Calu3 (cell line): ENCODE data around the gene MYOF. TPM values are rescaled to one million over a fixed set of nuclear protein-coding genes. Genes with fewer than 3 reads are reported as not detected.

ENCODE experiments used
- BruUV-seq: library from RNA; stranded (reverse); fragments of 400-500 nt; replicated peaks from 2 replicates; lab custom pipeline; 2021; lab: Mats Ljungman, UMichigan
- CTCF ChIA-PET: fragments of 300-600 bp; sonication (Branson Sonifier 250); formaldehyde crosslinking; loops from one replicate; lab custom pipeline; 2022; ENCODE audit warnings: antibody characterized with exemption; lab: Charles Lee
- DNase-seq: peaks from one replicate; pipeline ENCODE4 v3.0.0; 2022
- H3K27ac Mint-ChIP-seq: one replicate; pipeline ENCODE4 v1.8.0; 2022; ENCODE audit warnings: mixed read lengths; ENCODE audit not compliant: unreplicated experiment
- H3K27me3 Mint-ChIP-seq: one replicate; pipeline ENCODE4 v1.8.0; 2022; ENCODE audit warnings: mixed read lengths; ENCODE audit not compliant: unreplicated experiment
- H3K36me3 Mint-ChIP-seq: one replicate; pipeline ENCODE4 v1.8.0; 2022; ENCODE audit warnings: mild to moderate bottlenecking, moderate library complexity, mixed read lengths; ENCODE audit not compliant: insufficient read depth, unreplicated experiment
- H3K4me1 Mint-ChIP-seq: one replicate; pipeline ENCODE4 v1.8.0; 2022; ENCODE audit warnings: mild to moderate bottlenecking, low read depth, mixed read lengths; ENCODE audit not compliant: unreplicated experiment
- H3K4me3 Mint-ChIP-seq: one replicate; pipeline ENCODE4 v1.8.0; 2022; ENCODE audit warnings: mild to moderate bottlenecking, low read depth, moderate library complexity, mixed read lengths; ENCODE audit not compliant: unreplicated experiment
- H3K9me3 Mint-ChIP-seq: one replicate; pipeline ENCODE4 v1.8.0; 2022; ENCODE audit warnings: low read depth, mixed read lengths; ENCODE audit not compliant: unreplicated experiment
- intact Hi-C: fragments of 100-400 bp; cut with micrococcal nuclease; formaldehyde crosslinking; loops from one replicate; pipeline ENCODE4 v1.10.0; 2022; ENCODE audit not compliant: unreplicated experiment
- total RNA-seq: library from RNA; stranded (reverse); gene quantifications from 2 replicates; pipeline ENCODE4 v1.2.3, GENCODE V29; 2022
- TF ChIP-seq, protein P1 (sequence below): fragments of 200-600 bp; IDR thresholded peaks from one replicate; pipeline ENCODE4 v1.8.0; 2022; ENCODE audit warnings: antibody characterized with exemption; ENCODE audit not compliant: unreplicated experiment

MYOF gene
- total RNA-seq, 1 experiment from 2014 or later = 474 TPM

GRCh38 chr10:93269281-93269680, 212.9 kb downstream of the MYOF start:
- intact Hi-C loops = no loop called here
- H3K9me3 Mint-ChIP-seq = peaks cover 2% of the 10 kb centered on the region
- no peak overlapping the region for H3K4me3 Mint-ChIP-seq
- CTCF ChIA-PET = no interaction called here
- no peak for DNase-seq
- TF ChIP-seq, protein P1, sequence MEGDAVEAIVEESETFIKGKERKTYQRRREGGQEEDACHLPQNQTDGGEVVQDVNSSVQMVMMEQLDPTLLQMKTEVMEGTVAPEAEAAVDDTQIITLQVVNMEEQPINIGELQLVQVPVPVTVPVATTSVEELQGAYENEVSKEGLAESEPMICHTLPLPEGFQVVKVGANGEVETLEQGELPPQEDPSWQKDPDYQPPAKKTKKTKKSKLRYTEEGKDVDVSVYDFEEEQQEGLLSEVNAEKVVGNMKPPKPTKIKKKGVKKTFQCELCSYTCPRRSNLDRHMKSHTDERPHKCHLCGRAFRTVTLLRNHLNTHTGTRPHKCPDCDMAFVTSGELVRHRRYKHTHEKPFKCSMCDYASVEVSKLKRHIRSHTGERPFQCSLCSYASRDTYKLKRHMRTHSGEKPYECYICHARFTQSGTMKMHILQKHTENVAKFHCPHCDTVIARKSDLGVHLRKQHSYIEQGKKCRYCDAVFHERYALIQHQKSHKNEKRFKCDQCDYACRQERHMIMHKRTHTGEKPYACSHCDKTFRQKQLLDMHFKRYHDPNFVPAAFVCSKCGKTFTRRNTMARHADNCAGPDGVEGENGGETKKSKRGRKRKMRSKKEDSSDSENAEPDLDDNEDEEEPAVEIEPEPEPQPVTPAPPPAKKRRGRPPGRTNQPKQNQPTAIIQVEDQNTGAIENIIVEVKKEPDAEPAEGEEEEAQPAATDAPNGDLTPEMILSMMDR = no peak
- H3K36me3 Mint-ChIP-seq = no peaks in the 10 kb centered on the region
- no peaks in the 10 kb centered on the region for H3K4me1 Mint-ChIP-seq
- no peaks in the 10 kb centered on the region for H3K27me3 Mint-ChIP-seq
- no TSS peak for BruUV-seq
- H3K27ac Mint-ChIP-seq = no peak overlapping the region

GRCh38 chr10:93268021-93268420, 214.1 kb downstream of the MYOF start:
- no TSS peak for BruUV-seq
- Mint-ChIP-seq H3K9me3 (peaks cover 2% of the 10 kb centered on the region), H3K27me3 (no peaks in the 10 kb centered on the region), H3K36me3 (no peaks in the 10 kb centered on the region), H3K27ac (no peak overlapping the region), H3K4me1 (no peaks in the 10 kb centered on the region), H3K4me3 (no peak overlapping the region)
- TF ChIP-seq, protein P1 = no peak
- intact Hi-C loops = no loop called here
- CTCF ChIA-PET = no interaction called here
- DNase-seq = no peak

- Mint-ChIP-seq H3K4me3 (no peak overlapping the region), H3K27me3 (no peaks in the 10 kb centered on the region), H3K27ac (no peak overlapping the region), H3K9me3 (peaks cover 2% of the 10 kb centered on the region), H3K4me1 (no peaks in the 10 kb centered on the region), H3K36me3 (no peaks in the 10 kb centered on the region)
- CTCF ChIA-PET = interaction anchor here (0.5 kb wide), 1 partner anchor 20 kb away, joined by 5 read pairs; no protein-coding TSS in a partner anchor
- TF ChIP-seq, protein P1 = no peak
- intact Hi-C loops = no loop called here
- DNase-seq = no peak
- BruUV-seq = no TSS peak
Observed at GRCh38 chr10:93267521-93267920, 214.6 kb downstream of the MYOF start.

DNA sequence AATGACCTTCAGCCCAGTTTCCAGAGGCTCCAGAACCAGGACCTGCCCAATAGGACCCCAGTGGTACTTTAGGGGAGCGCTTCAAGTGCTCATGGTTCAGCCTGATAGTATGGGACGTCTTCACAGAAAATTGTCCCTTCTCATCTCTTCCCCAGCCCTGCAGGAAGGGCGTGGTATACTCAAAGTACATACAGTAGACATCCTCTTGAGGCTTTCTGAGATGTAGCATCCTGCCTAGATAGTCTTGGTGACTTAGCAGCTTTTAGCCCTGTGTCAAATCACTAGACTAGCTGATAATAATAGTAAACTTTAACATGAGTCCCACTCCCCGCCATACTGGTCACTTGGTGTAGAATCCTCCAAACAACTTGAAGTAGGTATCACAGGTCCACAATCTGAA, 215.3 kb downstream of the MYOF start:
- TF ChIP-seq, protein P1 = no peak
- Mint-ChIP-seq H3K27me3 (no peaks in the 10 kb centered on the region), H3K4me3 (no peak overlapping the region), H3K36me3 (no peaks in the 10 kb centered on the region), H3K9me3 (peaks cover 2% of the 10 kb centered on the region), H3K27ac (no peak overlapping the region), H3K4me1 (no peaks in the 10 kb centered on the region)
- no peak for DNase-seq
- CTCF ChIA-PET = no interaction called here
- no TSS peak for BruUV-seq
- intact Hi-C loops = no loop called here
